Measurements from ENCODE around the gene FRS3.

FRS3 gene

GRCh38 chr6:41732149-41732548 is 47.6 kb downstream of the FRS3 start:
- no peak overlapping the region for H3K4me3 ChIP-seq (IDR thresholded peaks at IDR 0.05; ENCODE audit: insufficient read depth, low read depth, low read length)
- no peak for TF ChIP-seq CTCF (conservative IDR thresholded peaks at IDR 0.05; ENCODE audit: low read depth, low read length)
- no peak overlapping the region; the same call in 1 of the 2 replicates for H3K9ac ChIP-seq
- no peaks in the 10 kb centered on the region for H4K20me1 ChIP-seq (ENCODE audit: insufficient read depth)
- no peak overlapping the region for H2AFZ ChIP-seq (ENCODE audit: low read depth)
- peaks cover 18% of the 10 kb centered on the region; the same call in 1 of the 2 replicates for H3K79me2 ChIP-seq (ENCODE audit: insufficient read depth, low read depth)
- H3K27ac ChIP-seq: peak overlapping the region; percentile 74
- H3K36me3 ChIP-seq (ENCODE audit: insufficient read depth): no peaks in the 10 kb centered on the region
- H3K4me2 ChIP-seq: peak overlapping the region; percentile 86
- H3K27me3 ChIP-seq (ENCODE audit: insufficient read depth, low read depth): no peaks in the 10 kb centered on the region
- H3K4me1 ChIP-seq (ENCODE audit: low read depth, poor library complexity, severe bottlenecking): peaks cover 34% of the 10 kb centered on the region

GRCh38 chr6:41731561-41732086 is 48.1 kb downstream of the FRS3 start:
- Histone ChIP-seq H3K79me2 (ENCODE audit: insufficient read depth, low read depth) (peaks cover 18% of the 10 kb centered on the region; the same call in 1 of the 2 replicates), H3K4me2 (peak overlapping the region; percentile 86), H3K27ac (no peak overlapping the region), H3K4me3 (IDR thresholded peaks at IDR 0.05; ENCODE audit: insufficient read depth, low read depth, low read length) (no peak overlapping the region), H3K27me3 (ENCODE audit: insufficient read depth, low read depth) (no peaks in the 10 kb centered on the region), H3K9ac (no peak overlapping the region; the same call in 1 of the 2 replicates), H3K36me3 (ENCODE audit: insufficient read depth) (no peaks in the 10 kb centered on the region), H4K20me1 (ENCODE audit: insufficient read depth) (no peaks in the 10 kb centered on the region), H2AFZ (ENCODE audit: low read depth) (no peak overlapping the region), H3K4me1 (ENCODE audit: low read depth, poor library complexity, severe bottlenecking) (peaks cover 34% of the 10 kb centered on the region)
- no peak for TF ChIP-seq CTCF (conservative IDR thresholded peaks at IDR 0.05; ENCODE audit: low read depth, low read length)

- Histone ChIP-seq H3K4me3 (IDR thresholded peaks at IDR 0.05; ENCODE audit: insufficient read depth, low read depth, low read length) (no peak overlapping the region), H2AFZ (ENCODE audit: low read depth) (no peak overlapping the region), H3K9ac (no peak overlapping the region), H3K79me2 (ENCODE audit: insufficient read depth, low read depth) (peaks cover 18% of the 10 kb centered on the region; the same call in 1 of the 2 replicates), H4K20me1 (ENCODE audit: insufficient read depth) (no peaks in the 10 kb centered on the region), H3K4me1 (ENCODE audit: low read depth, poor library complexity, severe bottlenecking) (peaks cover 26% of the 10 kb centered on the region), H3K36me3 (ENCODE audit: insufficient read depth) (no peaks in the 10 kb centered on the region), H3K4me2 (peak overlapping the region; percentile 86; the same call in 1 of the 2 replicates), H3K27me3 (ENCODE audit: insufficient read depth, low read depth) (no peaks in the 10 kb centered on the region), H3K27ac (no peak overlapping the region)
- no peak for TF ChIP-seq CTCF (conservative IDR thresholded peaks at IDR 0.05; ENCODE audit: low read depth, low read length)
These were observed 48.9 kb downstream of the FRS3 start for GRCh38 chr6:41730531-41731436.

GRCh38 chr6:41729624-41730023 is 50.1 kb downstream of the FRS3 start:
- Histone ChIP-seq H3K79me2 (ENCODE audit: insufficient read depth, low read depth) (peaks cover 18% of the 10 kb centered on the region; the same call in 1 of the 2 replicates), H3K27me3 (ENCODE audit: insufficient read depth, low read depth) (no peaks in the 10 kb centered on the region), H2AFZ (ENCODE audit: low read depth) (no peak overlapping the region), H3K9ac (no peak overlapping the region), H3K27ac (no peak overlapping the region), H3K4me3 (IDR thresholded peaks at IDR 0.05; ENCODE audit: insufficient read depth, low read depth, low read length) (no peak overlapping the region), H3K36me3 (ENCODE audit: insufficient read depth) (no peaks in the 10 kb centered on the region), H4K20me1 (ENCODE audit: insufficient read depth) (0 out of 2 replicates have a peak, but pooled peaks cover 4% of the 10 kb centered on the region), H3K4me2 (no peak overlapping the region), H3K4me1 (ENCODE audit: low read depth, poor library complexity, severe bottlenecking) (peaks cover 26% of the 10 kb centered on the region)
- TF ChIP-seq CTCF (conservative IDR thresholded peaks at IDR 0.05; ENCODE audit: low read depth, low read length): no peak

All from KMS-11 (cell line).